GM10248 (cell line): ENCODE results near the gene LCAT.

ENCODE experiments used
- CTCF ChIA-PET: fragments of 300-600 bp; sonication (Branson Sonifier 250); formaldehyde crosslinking; extraction: SDS; loops from one replicate; lab custom pipeline; 2021; ENCODE audit warnings: antibody characterized with exemption; lab: Yijun Ruan, JAX
- POLR2A ChIA-PET: fragments of 350-650 bp; sonication (Branson Sonifier 250); formaldehyde crosslinking; extraction: SDS; loops from one replicate; lab custom pipeline; 2020; ENCODE audit warnings: antibody characterized with exemption; lab: Yijun Ruan, JAX
- DNase-seq: peaks from one replicate; pipeline ENCODE4 v3.0.0; 2012; ENCODE audit errors: extremely low spot score
- CTCF ChIP-seq: IDR thresholded peaks from 2 replicates; pipeline ENCODE4 v1.5.1; 2012; ENCODE audit warnings: mild to moderate bottlenecking, low read depth; ENCODE audit errors: extremely low read depth, missing control alignments, control extremely low read depth

LCAT gene

GRCh38 chr16:67931712-67932461 lies 12.0 kb downstream of the LCAT start, which contains the start of gene CTRL:
Gene CTRL (minus strand): TSS chr16:67931862. CDS start chr16:67931852, 10 bp downstream.
- TF ChIP-seq CTCF, result no peak
- DNase-seq, result no peak
- CTCF ChIA-PET, result interaction anchor here (0.7 to 7.0 kb wide), 6 partner anchors 10 to 260 kb away, joined by 3 to 38 read pairs (median 3); no protein-coding TSS in a partner anchor
- POLR2A ChIA-PET, result interaction anchor here (0.6 kb wide), 1 partner anchor 417 kb away, joined by 3 read pairs; no protein-coding TSS in a partner anchor

GRCh38 chr16:67930678-67931211 lies 13.2 kb downstream of the LCAT start:
- POLR2A ChIA-PET, result interaction anchor here (0.6 kb wide), 1 partner anchor 54 kb away, joined by 6 read pairs; no protein-coding TSS in a partner anchor

GRCh38 chr16:67930191-67930590 lies 13.7 kb downstream of the LCAT start:
- TF ChIP-seq CTCF, result no peak
- no peak for DNase-seq
- ChIA-PET CTCF (interaction anchor here (1.1 to 6.7 kb wide), 6 partner anchors 47 to 409 kb away, joined by 3 to 54 read pairs (median 16); partner anchors contain the start of gene NRN1L), POLR2A (interaction anchor here (0.5 to 0.6 kb wide), 2 partner anchors 54 to 129 kb away, joined by 5 to 6 read pairs; no protein-coding TSS in a partner anchor)

More at GRCh38 chr16:67930678-67931211, 13.2 kb downstream of the LCAT start:
- no peak for DNase-seq
- no peak for TF ChIP-seq CTCF
- CTCF ChIA-PET, result interaction anchor here (1.1 to 7.0 kb wide), 6 partner anchors 34 to 298 kb away, joined by 3 to 54 read pairs (median 16); partner anchors contain the start of gene NRN1L

- POLR2A ChIA-PET, result interaction anchor here (1.0 kb wide), 1 partner anchor 36 kb away, joined by 6 read pairs; the partner anchor contains the start of gene PSKH1
- CTCF ChIA-PET, result interaction anchor here (0.7 to 6.7 kb wide), 24 partner anchors 8 to 408 kb away, joined by 3 to 54 read pairs (median 4); partner anchors contain the start of genes NRN1L, PSMB10 and SLC7A6
- peak; percentile 89 for DNase-seq
- TF ChIP-seq CTCF, result peak; percentile 97
Measured at GRCh38 chr16:67928561-67929364, 15.2 kb downstream of the LCAT start.

GRCh38 chr16:67928147-67928546 lies 15.8 kb downstream of the LCAT start:
- no peak for TF ChIP-seq CTCF
- POLR2A ChIA-PET, result interaction anchor here (1.0 kb wide), 1 partner anchor 35 kb away, joined by 6 read pairs; the partner anchor contains the start of gene PSKH1
- CTCF ChIA-PET, result interaction anchor here (1.1 to 6.7 kb wide), 17 partner anchors 8 to 407 kb away, joined by 3 to 54 read pairs (median 5); partner anchors contain the start of genes NRN1L, PSMB10 and SLC7A6
- DNase-seq, result no peak
